ENCODE measurements around the gene ARRB2. TPM values are rescaled to one million over a fixed set of nuclear protein-coding genes. Genes with fewer than 3 reads are reported as not detected.
A peak's percentile ranks its signal among the peaks of the same experiment; 100 is the strongest.

The ARRB2 gene
- total and polyA plus RNA-seq, 2 of the 4 experiments (the other 2 are of a cell fraction): 3.9 to 10.6 TPM

GRCh38 chr17:4743898-4744297 lies 33.5 kb downstream of the ARRB2 start:
- H3K36me3 ChIP-seq (ENCODE audit: control insufficient read depth, insufficient read depth, low read length): no peaks in the 10 kb centered on the region
- H3K56ac ChIP-seq (ENCODE audit: extremely low read depth, insufficient read depth, low read length): no peak overlapping the region
- H2AK9ac ChIP-seq (replicated peaks; ENCODE audit: low read depth, low read length, poor library complexity): peak overlapping the region; percentile 16
- H3K4me2 ChIP-seq (ENCODE audit: low read depth, low read length): no peak overlapping the region
- no peak overlapping the region for H2BK5ac ChIP-seq (ENCODE audit: low read depth, low read length, poor library complexity, severe bottlenecking)
- H2BK120ac ChIP-seq (ENCODE audit: low read depth, low read length): no peak overlapping the region
- no peak overlapping the region for H2BK15ac ChIP-seq (ENCODE audit: low read depth, low read length)
- TF ChIP-seq RFX5 (IDR thresholded peaks at IDR 0.05; ENCODE audit: low read depth, low read length): no peak
- no peak for TF ChIP-seq BHLHE40 (IDR thresholded peaks at IDR 0.05; ENCODE audit: low read depth, low read length)
- TF ChIP-seq ELK1 (IDR thresholded peaks at IDR 0.05; ENCODE audit: borderline replicate concordance, low read depth, low read length): no peak
- TF ChIP-seq MAFK (IDR thresholded peaks at IDR 0.05; ENCODE audit: low read depth, low read length): no peak
- no peak for TF ChIP-seq NFE2L2 (IDR thresholded peaks at IDR 0.05; ENCODE audit: low read depth, low read length)
- TF ChIP-seq RCOR1 (IDR thresholded peaks at IDR 0.05; ENCODE audit: insufficient replicate concordance, low read length): no peak
- TF ChIP-seq MXI1 (IDR thresholded peaks at IDR 0.05; ENCODE audit: borderline replicate concordance, low read depth, low read length): no peak
- TF ChIP-seq CEBPB (IDR thresholded peaks at IDR 0.05; ENCODE audit: low read depth, low read length): no peak
- TF ChIP-seq POLR2A (IDR thresholded peaks at IDR 0.05; ENCODE audit: low read depth, low read length): no peak
- no peak for TF ChIP-seq FOS (IDR thresholded peaks at IDR 0.05; ENCODE audit: low read depth, low read length)
- TF ChIP-seq MAZ (IDR thresholded peaks at IDR 0.05; ENCODE audit: borderline replicate concordance, low read depth, low read length): no peak
- TF ChIP-seq USF2 (IDR thresholded peaks at IDR 0.05; ENCODE audit: low read depth, low read length): no peak
- TF ChIP-seq, protein P1, sequence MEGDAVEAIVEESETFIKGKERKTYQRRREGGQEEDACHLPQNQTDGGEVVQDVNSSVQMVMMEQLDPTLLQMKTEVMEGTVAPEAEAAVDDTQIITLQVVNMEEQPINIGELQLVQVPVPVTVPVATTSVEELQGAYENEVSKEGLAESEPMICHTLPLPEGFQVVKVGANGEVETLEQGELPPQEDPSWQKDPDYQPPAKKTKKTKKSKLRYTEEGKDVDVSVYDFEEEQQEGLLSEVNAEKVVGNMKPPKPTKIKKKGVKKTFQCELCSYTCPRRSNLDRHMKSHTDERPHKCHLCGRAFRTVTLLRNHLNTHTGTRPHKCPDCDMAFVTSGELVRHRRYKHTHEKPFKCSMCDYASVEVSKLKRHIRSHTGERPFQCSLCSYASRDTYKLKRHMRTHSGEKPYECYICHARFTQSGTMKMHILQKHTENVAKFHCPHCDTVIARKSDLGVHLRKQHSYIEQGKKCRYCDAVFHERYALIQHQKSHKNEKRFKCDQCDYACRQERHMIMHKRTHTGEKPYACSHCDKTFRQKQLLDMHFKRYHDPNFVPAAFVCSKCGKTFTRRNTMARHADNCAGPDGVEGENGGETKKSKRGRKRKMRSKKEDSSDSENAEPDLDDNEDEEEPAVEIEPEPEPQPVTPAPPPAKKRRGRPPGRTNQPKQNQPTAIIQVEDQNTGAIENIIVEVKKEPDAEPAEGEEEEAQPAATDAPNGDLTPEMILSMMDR (conservative IDR thresholded peaks at IDR 0.05; ENCODE audit: low read depth, low read length): no peak
- TF ChIP-seq SMC3 (IDR thresholded peaks at IDR 0.05; ENCODE audit: low read depth, low read length): no peak
- TF ChIP-seq RAD21 (IDR thresholded peaks at IDR 0.05; ENCODE audit: low read length): no peak
- TF ChIP-seq CHD1 (IDR thresholded peaks at IDR 0.05; ENCODE audit: low read depth, low read length): no peak
- intact Hi-C loops (cut with micrococcal nuclease): no loop called here
- H4K5ac ChIP-seq (ENCODE audit: low read depth, low read length): no peak overlapping the region
- no peaks in the 10 kb centered on the region for H3K9me3 ChIP-seq (ENCODE audit: control insufficient read depth, insufficient read depth, low read length)
- H3K18ac ChIP-seq (ENCODE audit: low read depth, low read length): no peak overlapping the region
- ChIA-PET POLR2A (ENCODE audit: unreplicated experiment) (no interaction called here), CTCF (no interaction called here)
- H3K79me1 ChIP-seq (ENCODE audit: low read depth in 1 of 2, low read length in 2 of 2): no peaks in the 10 kb centered on the region
- H4K91ac ChIP-seq (ENCODE audit: insufficient read depth, low read depth, low read length): no peak overlapping the region
- H3K27ac ChIP-seq (ENCODE audit: insufficient read depth, low read length): no peak overlapping the region
- H4K20me1 ChIP-seq (ENCODE audit: insufficient read depth, low read length): no peaks in the 10 kb centered on the region
- in situ Hi-C loops (cut with MboI; ENCODE audit: low sequenced_read_pairs): no loop called here
- no peak overlapping the region for H2AK5ac ChIP-seq (ENCODE audit: low read depth, low read length)
- BruUV-seq (replicated peaks): no TSS peak
- no peak overlapping the region for H2AFZ ChIP-seq (replicated peaks; ENCODE audit: low read length, poor library complexity)
- H3K23ac ChIP-seq (ENCODE audit: low read depth, low read length): no peak overlapping the region
- no peak overlapping the region for H3K4ac ChIP-seq (ENCODE audit: low read depth, low read length)
- no peak overlapping the region for H2BK20ac ChIP-seq (ENCODE audit: low read depth, low read length)
- no peaks in the 10 kb centered on the region for H3K9me1 ChIP-seq (ENCODE audit: insufficient read depth, low read length)
- dilution Hi-C loops (cut with HindIII; ENCODE audit: low sequenced_read_pairs, unreplicated experiment): no loop called here
- DNase-seq: no peak
- H3K14ac ChIP-seq (replicated peaks; ENCODE audit: low read depth, low read length): no peak overlapping the region
- ATAC-seq (ENCODE audit: low read depth): no peak
- H3K4me3 ChIP-seq (ENCODE audit: insufficient read depth, low read depth, low read length): no peak overlapping the region
- H3K27me3 ChIP-seq (ENCODE audit: control insufficient read depth, insufficient read depth, low read length): peaks cover 77% of the 10 kb centered on the region
- H3K4me1 ChIP-seq (ENCODE audit: control insufficient read depth, insufficient read depth, low read length): peaks cover 3% of the 10 kb centered on the region; the same call in 1 of the 2 replicates
- H4K8ac ChIP-seq (ENCODE audit: low read depth in 2 of 2, low read length in 2 of 2): no peak overlapping the region
- no CpG with 5 or more reads among the region's 9 CpGs for WGBS, 2 experiments (ENCODE audit: extremely low coverage in 2 of 2, insufficient read length in 1 of 2)
- no peak overlapping the region for H3K9ac ChIP-seq (ENCODE audit: low read depth, low read length)
